H1 (cell line): Measurements from ENCODE around the gene AVL9. TPM values are rescaled to one million over a fixed set of nuclear protein-coding genes. Genes with fewer than 3 reads are reported as not detected.

Experiments used
- CTCF ChIP-seq, 3 experiments: IDR thresholded peaks; 1 replicate in 2 of 3; 2 replicates in 1 of 3; pipeline versions ENCODE4 v1.5.1 to v1.6.1; 2011; ENCODE audit warnings: low read length in 3 of 3, mild to moderate bottlenecking in 3 of 3, inconsistent platforms in 2 of 3, low read depth in 1 of 3, moderate library complexity in 1 of 3; ENCODE audit not compliant: insufficient read depth in 1 of 3; ENCODE audit errors: control extremely low read depth in 1 of 3
- NANOG ChIP-seq: IDR thresholded peaks from 2 replicates; pipeline ENCODE4 v1.6.1; 2011; ENCODE audit warnings: low read length, low read depth, mild to moderate bottlenecking, inconsistent platforms; ENCODE audit not compliant: insufficient read depth, poor library complexity, severe bottlenecking
- SRF ChIP-seq: IDR thresholded peaks from 2 replicates; pipeline ENCODE4 v1.6.1; 2011; ENCODE audit warnings: mild to moderate bottlenecking, low read depth, low read length, moderate library complexity
- SUZ12 ChIP-seq: fragments of 200-600 bp; sonication (generic); IDR thresholded peaks from 2 replicates; pipeline ENCODE4 v1.6.1; 2012; ENCODE audit warnings: mild to moderate bottlenecking, inconsistent platforms, low read length, moderate library complexity, mixed read lengths
- TAF1 ChIP-seq: IDR thresholded peaks from 2 replicates; pipeline ENCODE4 v1.6.1; 2011; ENCODE audit warnings: mild to moderate bottlenecking, low read depth, low read length
- TAF7 ChIP-seq: optimal IDR thresholded peaks from 2 replicates; pipeline ENCODE3; 2011; ENCODE audit warnings: low read depth, mild to moderate bottlenecking, inconsistent platforms, low read length, moderate library complexity, borderline replicate concordance
- polyA plus RNA-seq, 7 experiments: library from polyadenylated mRNA; depleted of rRNA in 3 of 7; stranded (reverse) in 5 of 7; unstranded in 2 of 7; fragments of >200 nt in 5 of 7; fragments of 200-250 nt in 2 of 7; gene quantifications; 1 replicate in 5 of 7; 2 replicates in 1 of 7; 4 replicates in 1 of 7; pipeline versions ENCODE4 v1.2.1 to v1.2.3, GENCODE V29; 2011 to 2013; ENCODE audit warnings: missing spikeins in 2 of 7, mixed read lengths in 2 of 7
- total RNA-seq: library from RNA; stranded (reverse); fragmentation: NEBNext Ultra II Directional; extraction: Animal tissue kit (Norgen Biotek cat#: 25700); gene quantifications from 2 replicates; pipeline ENCODE4 v1.2.1, GENCODE V29; 2021
- TF ChIP-seq, protein P1 (sequence below): fragments of 300-600 bp; sonication (generic); IDR thresholded peaks from 2 replicates; pipeline ENCODE4 v1.7.1; 2012; ENCODE audit warnings: low read length, moderate library complexity, mild to moderate bottlenecking, inconsistent platforms; ENCODE audit not compliant: insufficient replicate concordance

The AVL9 gene
- total and polyA plus RNA-seq, 2 of the 8 experiments (the other 6 are each of a cell fraction or from before 2014, with no cell fraction given), result 15.5 to 42.1 TPM

DNA sequence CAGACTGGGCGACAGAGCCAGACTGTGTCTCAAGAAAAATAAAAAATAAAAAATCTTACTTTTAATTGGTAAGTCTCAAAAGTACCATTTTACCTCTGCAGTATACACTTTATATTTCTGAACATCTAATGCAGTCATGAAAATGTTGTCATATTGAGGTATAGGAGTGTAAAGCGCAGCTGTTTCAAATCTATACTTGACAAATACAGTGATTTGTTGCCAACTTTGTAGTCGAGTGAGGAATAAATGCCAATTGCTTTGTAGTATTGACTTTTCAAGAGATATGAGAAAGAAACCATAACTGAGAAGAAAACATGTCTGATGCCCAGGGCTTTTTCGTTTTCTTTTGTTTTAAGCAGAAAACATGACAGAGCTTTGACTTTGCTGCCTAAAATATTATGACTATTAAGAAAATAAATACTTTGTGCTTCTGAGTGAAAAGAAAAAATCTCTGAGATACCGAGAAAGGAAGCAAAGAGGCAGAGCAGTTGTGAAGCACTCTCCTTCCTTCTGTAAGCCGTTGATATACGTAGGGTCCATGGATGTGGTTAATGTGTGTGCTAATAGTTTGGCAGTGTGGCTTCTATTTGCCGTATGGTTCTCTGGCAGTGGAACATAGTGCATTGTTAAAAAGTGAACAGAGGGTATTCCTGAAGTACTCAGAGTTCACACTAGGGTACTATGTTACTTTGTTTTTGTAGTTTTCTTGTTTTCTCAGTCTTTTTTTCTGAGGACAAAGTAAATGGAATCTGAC lies 38.2 kb downstream of the AVL9 start (continued):
- TF ChIP-seq, protein P1, sequence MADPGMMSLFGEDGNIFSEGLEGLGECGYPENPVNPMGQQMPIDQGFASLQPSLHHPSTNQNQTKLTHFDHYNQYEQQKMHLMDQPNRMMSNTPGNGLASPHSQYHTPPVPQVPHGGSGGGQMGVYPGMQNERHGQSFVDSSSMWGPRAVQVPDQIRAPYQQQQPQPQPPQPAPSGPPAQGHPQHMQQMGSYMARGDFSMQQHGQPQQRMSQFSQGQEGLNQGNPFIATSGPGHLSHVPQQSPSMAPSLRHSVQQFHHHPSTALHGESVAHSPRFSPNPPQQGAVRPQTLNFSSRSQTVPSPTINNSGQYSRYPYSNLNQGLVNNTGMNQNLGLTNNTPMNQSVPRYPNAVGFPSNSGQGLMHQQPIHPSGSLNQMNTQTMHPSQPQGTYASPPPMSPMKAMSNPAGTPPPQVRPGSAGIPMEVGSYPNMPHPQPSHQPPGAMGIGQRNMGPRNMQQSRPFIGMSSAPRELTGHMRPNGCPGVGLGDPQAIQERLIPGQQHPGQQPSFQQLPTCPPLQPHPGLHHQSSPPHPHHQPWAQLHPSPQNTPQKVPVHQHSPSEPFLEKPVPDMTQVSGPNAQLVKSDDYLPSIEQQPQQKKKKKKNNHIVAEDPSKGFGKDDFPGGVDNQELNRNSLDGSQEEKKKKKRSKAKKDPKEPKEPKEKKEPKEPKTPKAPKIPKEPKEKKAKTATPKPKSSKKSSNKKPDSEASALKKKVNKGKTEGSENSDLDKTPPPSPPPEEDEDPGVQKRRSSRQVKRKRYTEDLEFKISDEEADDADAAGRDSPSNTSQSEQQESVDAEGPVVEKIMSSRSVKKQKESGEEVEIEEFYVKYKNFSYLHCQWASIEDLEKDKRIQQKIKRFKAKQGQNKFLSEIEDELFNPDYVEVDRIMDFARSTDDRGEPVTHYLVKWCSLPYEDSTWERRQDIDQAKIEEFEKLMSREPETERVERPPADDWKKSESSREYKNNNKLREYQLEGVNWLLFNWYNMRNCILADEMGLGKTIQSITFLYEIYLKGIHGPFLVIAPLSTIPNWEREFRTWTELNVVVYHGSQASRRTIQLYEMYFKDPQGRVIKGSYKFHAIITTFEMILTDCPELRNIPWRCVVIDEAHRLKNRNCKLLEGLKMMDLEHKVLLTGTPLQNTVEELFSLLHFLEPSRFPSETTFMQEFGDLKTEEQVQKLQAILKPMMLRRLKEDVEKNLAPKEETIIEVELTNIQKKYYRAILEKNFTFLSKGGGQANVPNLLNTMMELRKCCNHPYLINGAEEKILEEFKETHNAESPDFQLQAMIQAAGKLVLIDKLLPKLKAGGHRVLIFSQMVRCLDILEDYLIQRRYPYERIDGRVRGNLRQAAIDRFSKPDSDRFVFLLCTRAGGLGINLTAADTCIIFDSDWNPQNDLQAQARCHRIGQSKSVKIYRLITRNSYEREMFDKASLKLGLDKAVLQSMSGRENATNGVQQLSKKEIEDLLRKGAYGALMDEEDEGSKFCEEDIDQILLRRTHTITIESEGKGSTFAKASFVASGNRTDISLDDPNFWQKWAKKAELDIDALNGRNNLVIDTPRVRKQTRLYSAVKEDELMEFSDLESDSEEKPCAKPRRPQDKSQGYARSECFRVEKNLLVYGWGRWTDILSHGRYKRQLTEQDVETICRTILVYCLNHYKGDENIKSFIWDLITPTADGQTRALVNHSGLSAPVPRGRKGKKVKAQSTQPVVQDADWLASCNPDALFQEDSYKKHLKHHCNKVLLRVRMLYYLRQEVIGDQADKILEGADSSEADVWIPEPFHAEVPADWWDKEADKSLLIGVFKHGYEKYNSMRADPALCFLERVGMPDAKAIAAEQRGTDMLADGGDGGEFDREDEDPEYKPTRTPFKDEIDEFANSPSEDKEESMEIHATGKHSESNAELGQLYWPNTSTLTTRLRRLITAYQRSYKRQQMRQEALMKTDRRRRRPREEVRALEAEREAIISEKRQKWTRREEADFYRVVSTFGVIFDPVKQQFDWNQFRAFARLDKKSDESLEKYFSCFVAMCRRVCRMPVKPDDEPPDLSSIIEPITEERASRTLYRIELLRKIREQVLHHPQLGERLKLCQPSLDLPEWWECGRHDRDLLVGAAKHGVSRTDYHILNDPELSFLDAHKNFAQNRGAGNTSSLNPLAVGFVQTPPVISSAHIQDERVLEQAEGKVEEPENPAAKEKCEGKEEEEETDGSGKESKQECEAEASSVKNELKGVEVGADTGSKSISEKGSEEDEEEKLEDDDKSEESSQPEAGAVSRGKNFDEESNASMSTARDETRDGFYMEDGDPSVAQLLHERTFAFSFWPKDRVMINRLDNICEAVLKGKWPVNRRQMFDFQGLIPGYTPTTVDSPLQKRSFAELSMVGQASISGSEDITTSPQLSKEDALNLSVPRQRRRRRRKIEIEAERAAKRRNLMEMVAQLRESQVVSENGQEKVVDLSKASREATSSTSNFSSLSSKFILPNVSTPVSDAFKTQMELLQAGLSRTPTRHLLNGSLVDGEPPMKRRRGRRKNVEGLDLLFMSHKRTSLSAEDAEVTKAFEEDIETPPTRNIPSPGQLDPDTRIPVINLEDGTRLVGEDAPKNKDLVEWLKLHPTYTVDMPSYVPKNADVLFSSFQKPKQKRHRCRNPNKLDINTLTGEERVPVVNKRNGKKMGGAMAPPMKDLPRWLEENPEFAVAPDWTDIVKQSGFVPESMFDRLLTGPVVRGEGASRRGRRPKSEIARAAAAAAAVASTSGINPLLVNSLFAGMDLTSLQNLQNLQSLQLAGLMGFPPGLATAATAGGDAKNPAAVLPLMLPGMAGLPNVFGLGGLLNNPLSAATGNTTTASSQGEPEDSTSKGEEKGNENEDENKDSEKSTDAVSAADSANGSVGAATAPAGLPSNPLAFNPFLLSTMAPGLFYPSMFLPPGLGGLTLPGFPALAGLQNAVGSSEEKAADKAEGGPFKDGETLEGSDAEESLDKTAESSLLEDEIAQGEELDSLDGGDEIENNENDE, result no peak
- TF ChIP-seq SRF (no peak), CTCF (IDR thresholded peaks at IDR 0.05; ENCODE audit: control extremely low read depth in 1 of 3, insufficient read depth in 1 of 3, low read depth in 1 of 3, low read length in 3 of 3) (no peak), SUZ12 (no peak), TAF1 (no peak), NANOG (no peak), TAF7 (no peak)
